ENCODE results near the gene ZNF214. TPM values are rescaled to one million over a fixed set of nuclear protein-coding genes. Genes with fewer than 3 reads are reported as not detected.

Gene ZNF214
- total RNA-seq: under 0.01 and 0.26 TPM in 2 replicates

GRCh38 chr11:7020183-7020917 lies at the start of gene ZNF214, which contains the start of gene NLRP14:
Gene ZNF214 (minus strand): TSS chr11:7020346. CDS start chr11:7002835, 17,511 bp downstream.
Gene NLRP14 (plus strand): TSS chr11:7020479. CDS start chr11:7038587, 18,108 bp downstream.

Other genes starting within 250 kb of the ZNF214 start
- not detected in 2 replicates for gene OR2AG2, start 248.4 kb downstream of the ZNF214 start, total RNA-seq
- not detected in 2 replicates for gene OR2AG1, start 237.3 kb downstream of the ZNF214 start, total RNA-seq
- gene OR6A2, start 220.7 kb downstream of the ZNF214 start, total RNA-seq: under 0.01 TPM in 1 of 2 replicates, not detected in the other
- not detected in 2 replicates for gene OR10A5, start 174.7 kb downstream of the ZNF214 start, total RNA-seq
- not detected in 2 replicates for gene OR10A2, start 157.3 kb downstream of the ZNF214 start, total RNA-seq
- gene OR10A4, start 143.7 kb downstream of the ZNF214 start, total RNA-seq: not detected in 2 replicates
- not detected in 2 replicates for gene OR2D2, start 127.8 kb downstream of the ZNF214 start, total RNA-seq
- not detected in 2 replicates for gene OR2D3, start 99.3 kb downstream of the ZNF214 start, total RNA-seq
- 0.33 and 0.69 TPM in 2 replicates for gene ZNF215, start 93.9 kb downstream of the ZNF214 start, total RNA-seq
- not detected in 2 replicates for gene NLRP14, start 133 bp upstream of the ZNF214 start, total RNA-seq
- not detected in 2 replicates for gene RBMXL2, start 68.7 kb upstream of the ZNF214 start, total RNA-seq
- gene SYT9, start 231.6 kb upstream of the ZNF214 start, total RNA-seq: 0.17 and 0.33 TPM in 2 replicates